ENCODE results near the gene CTH. TPM values are rescaled to one million over a fixed set of nuclear protein-coding genes. Genes with fewer than 3 reads are reported as not detected.
"Not testable (repeated sequence)": the region's sequence is repeated elsewhere in the genome, so short reads cannot be mapped to it uniquely, and the experiment has no call there.

CTH gene
- total RNA-seq, 1 donor from 2014 or later = 4.3 TPM

DNA sequence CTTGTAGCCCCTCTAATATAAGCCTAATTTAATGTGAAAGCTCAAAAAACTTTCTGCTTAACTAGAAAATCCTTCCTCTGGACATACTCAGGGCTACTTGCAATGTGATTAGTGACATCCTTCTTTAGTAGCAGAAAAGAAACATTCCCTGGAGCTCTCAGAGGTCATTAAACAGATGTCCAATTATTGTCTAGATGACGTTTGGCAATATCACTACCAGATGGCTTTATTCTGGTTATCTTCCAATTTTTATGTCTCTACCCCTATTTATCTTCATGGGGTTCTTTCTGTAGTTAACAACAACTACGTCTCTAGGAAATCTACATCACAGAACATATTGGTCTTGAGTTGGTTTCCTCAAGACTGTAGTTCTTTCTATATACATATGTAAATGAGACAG, 44.2 kb downstream of the CTH start:
- TF ChIP-seq, protein P1, sequence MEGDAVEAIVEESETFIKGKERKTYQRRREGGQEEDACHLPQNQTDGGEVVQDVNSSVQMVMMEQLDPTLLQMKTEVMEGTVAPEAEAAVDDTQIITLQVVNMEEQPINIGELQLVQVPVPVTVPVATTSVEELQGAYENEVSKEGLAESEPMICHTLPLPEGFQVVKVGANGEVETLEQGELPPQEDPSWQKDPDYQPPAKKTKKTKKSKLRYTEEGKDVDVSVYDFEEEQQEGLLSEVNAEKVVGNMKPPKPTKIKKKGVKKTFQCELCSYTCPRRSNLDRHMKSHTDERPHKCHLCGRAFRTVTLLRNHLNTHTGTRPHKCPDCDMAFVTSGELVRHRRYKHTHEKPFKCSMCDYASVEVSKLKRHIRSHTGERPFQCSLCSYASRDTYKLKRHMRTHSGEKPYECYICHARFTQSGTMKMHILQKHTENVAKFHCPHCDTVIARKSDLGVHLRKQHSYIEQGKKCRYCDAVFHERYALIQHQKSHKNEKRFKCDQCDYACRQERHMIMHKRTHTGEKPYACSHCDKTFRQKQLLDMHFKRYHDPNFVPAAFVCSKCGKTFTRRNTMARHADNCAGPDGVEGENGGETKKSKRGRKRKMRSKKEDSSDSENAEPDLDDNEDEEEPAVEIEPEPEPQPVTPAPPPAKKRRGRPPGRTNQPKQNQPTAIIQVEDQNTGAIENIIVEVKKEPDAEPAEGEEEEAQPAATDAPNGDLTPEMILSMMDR (IDR thresholded peaks at IDR 0.05) = no peak
- Mint-ChIP-seq H3K27ac (no peak overlapping the region), H3K36me3 (ENCODE audit: low read depth) (no peaks in the 10 kb centered on the region), H3K4me3 (no peak overlapping the region), H3K4me1 (no peaks in the 10 kb centered on the region), H3K27me3 (peaks cover 6% of the 10 kb centered on the region), H3K9me3 (peaks cover 2% of the 10 kb centered on the region)
- POLR2A ChIA-PET = no interaction called here
- CTCF ChIA-PET = no interaction called here
- intact Hi-C loops (cut with micrococcal nuclease) = no loop called here
- DNase-seq (no peak), ATAC-seq (ENCODE audit: low read depth) (no peak)

- H3K27me3 Mint-ChIP-seq = peaks cover 4% of the 10 kb centered on the region
- ChIA-PET CTCF (no interaction called here), POLR2A (no interaction called here)
- no peaks in the 10 kb centered on the region for H3K4me1 Mint-ChIP-seq
- ATAC-seq (ENCODE audit: low read depth) (no peak), DNase-seq (no peak)
- TF ChIP-seq, protein P1 (IDR thresholded peaks at IDR 0.05) = no peak
- no peak overlapping the region for H3K27ac Mint-ChIP-seq
- H3K36me3 Mint-ChIP-seq (ENCODE audit: low read depth) = no peaks in the 10 kb centered on the region
- intact Hi-C loops (cut with micrococcal nuclease) = no loop called here
- peaks cover 2% of the 10 kb centered on the region for H3K9me3 Mint-ChIP-seq
- no peak overlapping the region for H3K4me3 Mint-ChIP-seq
These were observed 47.1 kb downstream of the CTH start for GRCh38 chr1:70458131-70458530.

DNA sequence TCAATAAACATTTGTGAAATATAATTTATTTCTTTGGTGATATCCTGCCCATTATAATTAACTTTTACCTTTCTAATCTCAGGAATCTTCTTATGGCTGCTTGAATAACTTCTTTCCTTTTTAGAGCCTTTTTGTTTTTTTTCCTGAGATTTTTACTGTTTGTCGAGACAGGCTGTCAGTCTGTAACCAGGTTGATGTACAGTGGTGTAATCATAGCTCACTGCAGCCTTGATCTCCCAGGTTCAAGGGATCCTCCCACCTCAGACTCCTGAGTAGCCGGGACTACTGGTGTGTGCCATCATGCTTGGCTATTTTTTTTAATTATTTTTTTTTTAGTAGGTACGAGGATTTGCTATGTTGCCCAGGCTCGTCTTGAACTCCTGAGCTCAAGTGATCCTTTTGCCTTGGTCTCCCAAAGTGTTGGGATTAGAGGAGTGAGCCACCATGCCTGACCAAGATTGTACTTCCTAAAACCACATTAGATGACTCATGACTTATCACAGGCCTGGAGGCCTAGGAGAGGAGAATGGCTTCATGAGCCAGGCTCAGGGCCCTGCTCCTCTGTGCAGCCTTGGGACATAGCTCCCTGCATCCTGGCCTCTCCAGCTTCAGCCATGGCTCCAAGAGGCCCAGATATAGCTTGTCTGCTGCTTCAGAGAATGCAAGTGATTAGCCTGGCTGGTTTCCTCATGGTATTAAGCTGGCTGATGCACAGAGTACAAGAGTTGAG, 48.6 kb downstream of the CTH start:
- peaks cover 6% of the 10 kb centered on the region for H3K27me3 Mint-ChIP-seq
- ChIA-PET POLR2A (no interaction called here), CTCF (no interaction called here)
- TF ChIP-seq, protein P1 (IDR thresholded peaks at IDR 0.05) = no peak
- intact Hi-C loops (cut with micrococcal nuclease) = no loop called here
- peaks cover 2% of the 10 kb centered on the region for H3K9me3 Mint-ChIP-seq
- ATAC-seq (ENCODE audit: low read depth) (no peak), DNase-seq (no peak)
- no peaks in the 10 kb centered on the region for H3K36me3 Mint-ChIP-seq (ENCODE audit: low read depth)
- no peaks in the 10 kb centered on the region for H3K4me1 Mint-ChIP-seq
- H3K27ac Mint-ChIP-seq = no peak overlapping the region
- H3K4me3 Mint-ChIP-seq = no peak overlapping the region

GRCh38 chr1:70460740-70461713, 50.0 kb downstream of the CTH start:
- POLR2A ChIA-PET; H3K27me3 Mint-ChIP-seq; H3K4me1 Mint-ChIP-seq; ATAC-seq (ENCODE audit: low read depth); H3K4me3 Mint-ChIP-seq; CTCF ChIA-PET; H3K27ac Mint-ChIP-seq; intact Hi-C loops (cut with micrococcal nuclease); H3K9me3 Mint-ChIP-seq; H3K36me3 Mint-ChIP-seq (ENCODE audit: low read depth); DNase-seq: not testable (repeated sequence)

- H3K4me3 Mint-ChIP-seq = no peak overlapping the region
- H3K9me3 Mint-ChIP-seq = no peaks in the 10 kb centered on the region
- TF ChIP-seq, protein P1 (IDR thresholded peaks at IDR 0.05) = no peak
- H3K4me1 Mint-ChIP-seq = no peaks in the 10 kb centered on the region
- H3K27ac Mint-ChIP-seq = no peak overlapping the region
- POLR2A ChIA-PET = no interaction called here
- intact Hi-C loops (cut with micrococcal nuclease) = no loop called here
- CTCF ChIA-PET = no interaction called here
- no peak for DNase-seq
- peaks cover 9% of the 10 kb centered on the region for H3K27me3 Mint-ChIP-seq
- no peak for ATAC-seq (ENCODE audit: low read depth)
- no peaks in the 10 kb centered on the region for H3K36me3 Mint-ChIP-seq (ENCODE audit: low read depth)
These were observed 51.5 kb downstream of the CTH start for GRCh38 chr1:70462611-70463010.
